Esophagus muscularis mucosa (tissue), 3 donors: ENCODE data around the gene SLC28A1.

Experiments
- POLR2AphosphoS5 ChIP-seq, 2 donors: sonication (generic); formaldehyde crosslinking; IDR thresholded peaks; one replicate each; pipeline ENCODE4 v1.6.1; 2017; ENCODE audit warnings: antibody characterized with exemption in 2 of 2
- TF ChIP-seq, protein P1 (sequence below), 3 experiments: fragments of 200-600 bp in 2 of 3; fragments of 450-650 bp in 1 of 3; sonication (generic) in 2 of 3; IDR thresholded peaks; one replicate each; pipeline ENCODE4 v1.5.1; 2017 to 2019; ENCODE audit warnings: antibody characterized with exemption in 3 of 3, mild to moderate bottlenecking in 2 of 3, moderate library complexity in 1 of 3

DNA sequence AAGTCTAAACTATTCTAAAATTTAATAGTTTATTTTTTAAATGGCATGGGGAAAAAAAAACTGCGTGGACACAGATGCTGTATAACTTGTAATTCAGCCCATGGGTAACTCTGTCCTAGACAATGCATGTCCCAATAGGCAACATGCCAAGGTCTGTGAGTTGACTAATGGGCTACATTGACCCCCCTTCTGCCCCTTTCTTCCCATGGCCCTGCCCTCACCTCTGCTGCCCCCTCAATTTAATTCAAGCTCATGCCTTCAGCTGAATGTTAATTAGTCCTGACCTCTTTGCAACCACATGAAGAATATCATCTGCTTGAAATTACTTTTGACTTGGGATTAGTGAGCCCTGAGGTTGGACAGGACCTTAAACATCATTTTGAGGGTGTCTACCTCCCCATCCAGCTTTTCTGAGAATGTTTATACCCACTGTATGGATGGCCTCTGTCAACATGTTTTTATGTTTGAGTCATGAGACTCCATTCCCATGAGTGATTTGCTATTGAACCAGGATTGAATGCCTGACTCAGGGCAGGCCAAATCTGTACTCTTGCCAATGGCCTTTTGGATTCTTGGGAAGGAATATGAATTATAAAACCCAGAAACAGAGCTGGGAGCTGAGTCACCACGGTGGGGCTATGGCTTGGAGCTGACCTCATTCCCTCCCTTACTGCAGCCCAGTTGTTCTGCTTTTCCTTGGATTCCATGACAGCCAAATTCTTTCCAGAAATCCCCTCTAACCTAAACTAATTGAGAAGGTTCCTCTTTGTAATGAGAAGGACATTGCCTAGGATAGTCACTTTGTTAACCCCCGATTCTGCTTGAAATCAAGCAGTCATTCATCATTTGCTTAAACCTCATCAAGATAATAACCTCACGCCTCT lies 63.7 kb downstream of the SLC28A1 start:
- TF ChIP-seq, protein P1, sequence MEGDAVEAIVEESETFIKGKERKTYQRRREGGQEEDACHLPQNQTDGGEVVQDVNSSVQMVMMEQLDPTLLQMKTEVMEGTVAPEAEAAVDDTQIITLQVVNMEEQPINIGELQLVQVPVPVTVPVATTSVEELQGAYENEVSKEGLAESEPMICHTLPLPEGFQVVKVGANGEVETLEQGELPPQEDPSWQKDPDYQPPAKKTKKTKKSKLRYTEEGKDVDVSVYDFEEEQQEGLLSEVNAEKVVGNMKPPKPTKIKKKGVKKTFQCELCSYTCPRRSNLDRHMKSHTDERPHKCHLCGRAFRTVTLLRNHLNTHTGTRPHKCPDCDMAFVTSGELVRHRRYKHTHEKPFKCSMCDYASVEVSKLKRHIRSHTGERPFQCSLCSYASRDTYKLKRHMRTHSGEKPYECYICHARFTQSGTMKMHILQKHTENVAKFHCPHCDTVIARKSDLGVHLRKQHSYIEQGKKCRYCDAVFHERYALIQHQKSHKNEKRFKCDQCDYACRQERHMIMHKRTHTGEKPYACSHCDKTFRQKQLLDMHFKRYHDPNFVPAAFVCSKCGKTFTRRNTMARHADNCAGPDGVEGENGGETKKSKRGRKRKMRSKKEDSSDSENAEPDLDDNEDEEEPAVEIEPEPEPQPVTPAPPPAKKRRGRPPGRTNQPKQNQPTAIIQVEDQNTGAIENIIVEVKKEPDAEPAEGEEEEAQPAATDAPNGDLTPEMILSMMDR (IDR thresholded peaks at IDR 0.05) = no peak
- TF ChIP-seq POLR2AphosphoS5 (IDR thresholded peaks at IDR 0.05) = no peak
